Activated CD8-positive, alpha-beta T cell treated with anti-CD3 and anti-CD28 coated beads, Interleukin-2, amount 10 ng/mL, durations not matched to agents 7 days and 5 days (primary cell): Measurements from ENCODE around the gene DLGAP3. TPM values are rescaled to one million over a fixed set of nuclear protein-coding genes. Genes with fewer than 3 reads are reported as not detected.

ENCODE experiments used
- ATAC-seq: fragments of 150-1000 bp; cut with Tn5 transposase; one replicate; pipeline ENCODE4 v1.10.0; 2021; ENCODE audit warnings: moderate library complexity
- CTCF ChIA-PET: fragments of 350-600 bp; sonication (Branson Sonifier 250); formaldehyde crosslinking; loops from one replicate; lab custom pipeline; 2021; ENCODE audit warnings: antibody characterized with exemption; lab: Charles Lee
- POLR2A ChIA-PET: fragments of 350-600 bp; sonication (Branson Sonifier 250); formaldehyde crosslinking; loops from one replicate; lab custom pipeline; 2021; ENCODE audit warnings: antibody characterized with exemption; lab: Charles Lee
- DNase-seq: peaks from one replicate; pipeline ENCODE4 v3.0.0-alpha.2; 2020
- H3K27ac Mint-ChIP-seq: one replicate; pipeline ENCODE4 v1.8.0; 2021; ENCODE audit warnings: mild to moderate bottlenecking, mixed read lengths
- H3K27me3 Mint-ChIP-seq: one replicate; pipeline ENCODE4 v1.8.0; 2021; ENCODE audit warnings: low read depth, mixed read lengths
- H3K36me3 Mint-ChIP-seq: one replicate; pipeline ENCODE4 v1.8.0; 2021; ENCODE audit warnings: low read depth, mixed read lengths
- H3K4me1 Mint-ChIP-seq: one replicate; pipeline ENCODE4 v1.8.0; 2021; ENCODE audit warnings: low read depth, mixed read lengths
- H3K4me3 Mint-ChIP-seq: one replicate; pipeline ENCODE4 v1.8.0; 2021; ENCODE audit warnings: mild to moderate bottlenecking, mixed read lengths
- H3K9me3 Mint-ChIP-seq: one replicate; pipeline ENCODE4 v1.8.0; 2022; ENCODE audit warnings: mixed read lengths; ENCODE audit not compliant: insufficient read depth
- total RNA-seq, 2 experiments: library from RNA; stranded (reverse); gene quantifications; one replicate each; pipeline ENCODE4 v1.2.3, GENCODE V29; 2021

Gene DLGAP3
- total RNA-seq, 2 experiments from 2014 or later: 0.29 to 0.39 TPM

DNA sequence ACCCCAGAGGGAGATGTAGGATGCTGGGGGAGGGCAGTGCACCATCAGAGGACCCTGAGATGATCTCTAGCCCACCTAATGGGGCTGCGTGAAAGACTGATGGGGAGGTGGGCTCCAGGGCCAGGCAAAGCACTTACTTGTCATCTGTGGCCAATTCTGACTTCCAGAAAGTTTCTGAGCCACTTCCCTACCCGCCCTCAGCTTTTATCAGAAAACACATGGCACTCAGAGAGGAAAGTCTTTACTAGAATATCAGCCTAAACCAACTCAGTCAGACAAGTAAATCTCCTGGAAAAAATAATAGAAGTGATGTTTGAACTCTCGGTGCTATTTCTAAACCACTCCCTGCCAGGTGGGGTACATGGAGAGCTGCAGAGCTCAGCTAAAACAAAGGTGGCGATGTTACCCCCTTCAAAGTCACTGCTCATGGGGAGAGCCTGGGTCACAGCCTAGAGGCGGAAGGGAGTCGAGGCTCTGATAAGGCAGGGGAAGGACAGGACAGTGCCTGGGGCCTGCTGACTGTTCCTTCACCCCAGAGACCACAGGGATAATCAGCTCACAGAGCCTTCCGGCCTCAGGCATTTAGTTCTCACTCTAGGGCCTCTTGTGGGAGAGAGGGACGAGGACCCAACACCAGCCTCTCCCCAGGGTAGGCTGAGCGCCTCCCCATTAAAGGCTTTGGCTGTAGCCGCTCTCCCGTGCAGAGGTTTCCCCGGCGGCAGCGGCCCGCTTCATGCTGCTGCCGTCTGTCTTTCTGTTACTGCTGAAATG is 84.1 kb downstream of the DLGAP3 start:
- CTCF ChIA-PET: interaction anchor here (1.6 kb wide), 1 partner anchor 21 kb away, joined by 5 read pairs; no protein-coding TSS in a partner anchor
- Mint-ChIP-seq H3K36me3 (peaks cover 11% of the 10 kb centered on the region), H3K27ac (no peak overlapping the region), H3K4me3 (no peak overlapping the region), H3K4me1 (peaks cover 12% of the 10 kb centered on the region), H3K9me3 (no peaks in the 10 kb centered on the region), H3K27me3 (no peaks in the 10 kb centered on the region)
- DNase-seq (no peak), ATAC-seq (no peak)
- POLR2A ChIA-PET: no interaction called here

DNA sequence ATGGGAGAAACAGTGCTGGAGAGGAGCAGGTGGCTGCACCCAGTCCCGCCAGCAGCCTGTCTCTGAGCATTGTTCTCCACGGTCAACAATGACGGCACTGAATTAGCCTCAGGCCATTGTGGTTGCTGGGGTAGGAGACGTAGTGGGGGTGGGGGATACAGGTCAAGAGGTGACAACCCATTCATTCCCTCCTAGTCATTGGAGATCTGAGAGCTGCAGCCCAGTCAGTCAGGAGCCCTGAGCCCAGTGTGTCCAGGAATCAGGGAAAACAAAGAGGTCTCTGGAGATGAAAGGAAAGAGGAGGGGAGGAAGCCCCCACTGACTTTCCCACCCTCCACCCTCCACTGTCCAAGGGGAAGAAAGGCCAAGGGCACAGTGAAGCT is 85.2 kb downstream of the DLGAP3 start:
- CTCF ChIA-PET: interaction anchor here (1.1 to 1.6 kb wide), 2 partner anchors 22 to 71 kb away, joined by 3 to 5 read pairs; no protein-coding TSS in a partner anchor
- H3K27me3 Mint-ChIP-seq: no peaks in the 10 kb centered on the region
- no peaks in the 10 kb centered on the region for H3K9me3 Mint-ChIP-seq
- no peak overlapping the region for H3K27ac Mint-ChIP-seq
- H3K4me1 Mint-ChIP-seq: peaks cover 12% of the 10 kb centered on the region
- no peak overlapping the region for H3K4me3 Mint-ChIP-seq
- H3K36me3 Mint-ChIP-seq: peaks cover 5% of the 10 kb centered on the region
- ATAC-seq (no peak), DNase-seq (no peak)
- POLR2A ChIA-PET: no interaction called here

DNA sequence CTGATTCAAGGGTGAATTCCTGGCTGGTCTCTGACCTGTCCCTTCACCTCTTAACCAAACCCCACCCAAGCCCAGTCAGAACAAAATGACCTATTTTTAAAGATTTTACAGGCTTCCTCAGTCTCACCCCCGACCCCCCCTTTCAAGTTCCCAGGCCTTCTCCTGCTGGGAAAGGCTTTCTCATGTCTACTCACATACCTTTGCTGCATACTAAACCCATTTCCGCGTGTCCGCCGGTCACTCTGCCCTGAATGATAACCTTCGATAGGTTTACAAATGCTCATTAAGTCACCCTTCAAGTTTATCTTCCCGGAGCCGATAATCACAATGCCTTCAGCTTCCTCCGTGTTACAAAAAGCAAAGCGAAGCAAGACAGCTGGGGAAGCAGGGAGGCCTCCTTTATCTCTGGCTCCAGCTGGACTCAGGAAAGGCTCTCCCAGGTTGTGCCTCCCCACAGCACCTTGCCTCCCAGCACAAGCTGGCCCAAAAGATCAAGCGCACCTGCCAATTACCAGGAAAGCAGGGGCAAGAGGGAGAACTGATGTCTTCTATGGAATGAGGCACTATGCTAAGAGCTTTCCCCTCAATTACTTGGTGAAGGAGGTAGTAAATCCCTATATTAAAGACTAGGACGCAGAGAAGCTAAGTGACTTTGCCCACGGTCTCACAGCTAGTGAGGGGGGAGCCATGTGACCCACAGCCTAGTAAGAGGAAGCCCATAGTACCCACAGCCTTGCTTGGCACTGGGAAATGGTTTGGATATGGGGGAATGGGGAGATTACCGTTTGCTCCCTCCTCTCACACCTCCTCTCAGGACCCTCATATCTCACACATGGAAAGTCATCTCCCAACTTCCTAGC is 85.8 kb downstream of the DLGAP3 start:
- H3K27me3 Mint-ChIP-seq: no peaks in the 10 kb centered on the region
- ATAC-seq: no peak
- peaks cover 12% of the 10 kb centered on the region for H3K4me1 Mint-ChIP-seq
- no peaks in the 10 kb centered on the region for H3K9me3 Mint-ChIP-seq
- POLR2A ChIA-PET: no interaction called here
- no peak overlapping the region for H3K4me3 Mint-ChIP-seq
- peaks cover 2% of the 10 kb centered on the region for H3K36me3 Mint-ChIP-seq
- peak overlapping the region; percentile 60 for H3K27ac Mint-ChIP-seq
- CTCF ChIA-PET: interaction anchor here (1.1 to 1.9 kb wide), 2 partner anchors 23 to 70 kb away, joined by 3 to 4 read pairs; no protein-coding TSS in a partner anchor
- no peak for DNase-seq

DNA sequence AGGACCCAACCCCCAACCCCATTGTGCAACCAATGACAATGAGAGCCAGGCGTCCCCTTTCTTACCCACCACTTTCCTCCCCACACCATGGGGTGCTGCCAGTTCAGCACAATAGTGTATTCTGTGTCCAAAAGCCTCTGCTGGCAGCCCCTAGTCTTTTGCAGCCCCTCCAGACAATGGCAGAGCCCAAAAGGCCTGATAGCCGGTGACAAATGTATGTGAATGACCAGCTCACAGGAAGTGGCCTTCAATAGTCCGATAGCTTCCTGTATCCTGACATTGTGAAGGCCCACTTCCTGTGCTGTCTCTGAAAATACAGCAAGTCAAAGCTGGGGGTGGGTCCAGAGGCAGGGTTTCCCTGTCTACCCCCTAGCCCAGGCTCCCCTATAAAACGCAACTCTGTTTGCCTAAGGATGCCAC is 86.5 kb downstream of the DLGAP3 start:
- POLR2A ChIA-PET: no interaction called here
- Mint-ChIP-seq H3K27me3 (no peaks in the 10 kb centered on the region), H3K4me1 (peaks cover 12% of the 10 kb centered on the region), H3K9me3 (no peaks in the 10 kb centered on the region), H3K4me3 (no peak overlapping the region), H3K27ac (peak overlapping the region; percentile 60), H3K36me3 (no peaks in the 10 kb centered on the region)
- DNase-seq (no peak), ATAC-seq (no peak)
- CTCF ChIA-PET: interaction anchor here (1.7 to 1.9 kb wide), 2 partner anchors 10 to 23 kb away, joined by 4 to 17 read pairs; no protein-coding TSS in a partner anchor

DNA sequence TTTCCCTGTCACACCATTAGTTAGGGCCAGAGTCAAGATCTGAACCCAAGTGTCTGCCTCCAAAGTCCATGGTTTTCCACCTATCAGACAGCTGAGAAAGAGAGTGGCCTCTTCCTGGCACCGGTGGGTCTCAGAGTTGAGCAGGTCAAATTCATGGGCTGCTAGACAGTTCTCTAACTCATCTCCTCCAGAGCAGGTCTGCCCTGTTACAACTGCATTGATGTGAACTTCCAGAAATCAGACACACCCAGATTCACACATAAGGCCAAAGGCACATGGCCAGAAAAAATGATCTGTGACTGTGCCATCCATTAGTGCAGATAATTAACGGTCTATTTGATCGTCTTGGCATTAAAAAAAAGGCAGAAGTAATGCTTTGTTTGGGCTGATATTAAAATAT is 87.4 kb downstream of the DLGAP3 start:
- H3K4me3 Mint-ChIP-seq: no peak overlapping the region

DNA sequence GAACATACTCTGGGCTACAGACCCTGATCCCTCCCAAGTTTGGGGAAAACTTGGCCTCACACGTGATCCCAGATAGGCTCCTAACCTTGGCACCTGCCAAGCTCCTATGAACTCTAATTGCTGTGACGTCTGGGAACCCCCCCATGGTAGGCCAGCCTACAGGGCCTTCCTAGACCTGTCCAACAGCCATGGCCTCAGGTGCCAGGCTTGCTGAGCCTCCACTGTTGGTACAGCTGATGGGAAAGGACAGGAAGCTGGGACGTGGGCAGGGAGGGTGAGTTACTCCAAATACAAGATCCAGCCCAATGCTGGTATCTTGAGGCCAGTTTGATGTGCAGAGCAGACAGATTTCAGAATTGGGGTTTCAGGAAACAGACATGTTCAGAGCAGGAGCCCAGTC is 89.0 kb downstream of the DLGAP3 start:
- H3K4me3 Mint-ChIP-seq: no peak overlapping the region
- no peak for DNase-seq
- peaks cover 12% of the 10 kb centered on the region for H3K4me1 Mint-ChIP-seq
- ATAC-seq: no peak
- H3K9me3 Mint-ChIP-seq: no peaks in the 10 kb centered on the region
- ChIA-PET CTCF (interaction anchor here (1.0 to 2.0 kb wide), 2 partner anchors 12 to 27 kb away, joined by 3 to 6 read pairs; no protein-coding TSS in a partner anchor), POLR2A (no interaction called here)
- no peaks in the 10 kb centered on the region for H3K36me3 Mint-ChIP-seq
- peak overlapping the region; percentile 13 for H3K27ac Mint-ChIP-seq
- H3K27me3 Mint-ChIP-seq: no peaks in the 10 kb centered on the region

More for the DNA sequence above, 87.4 kb downstream of the DLGAP3 start:
- ChIA-PET POLR2A (no interaction called here), CTCF (interaction anchor here (1.7 to 1.9 kb wide), 2 partner anchors 11 to 24 kb away, joined by 4 to 17 read pairs; no protein-coding TSS in a partner anchor)
- Mint-ChIP-seq H3K36me3 (no peaks in the 10 kb centered on the region), H3K27ac (no peak overlapping the region), H3K9me3 (no peaks in the 10 kb centered on the region), H3K27me3 (no peaks in the 10 kb centered on the region), H3K4me1 (peaks cover 12% of the 10 kb centered on the region)
- no peak for ATAC-seq
- no peak for DNase-seq

DNA sequence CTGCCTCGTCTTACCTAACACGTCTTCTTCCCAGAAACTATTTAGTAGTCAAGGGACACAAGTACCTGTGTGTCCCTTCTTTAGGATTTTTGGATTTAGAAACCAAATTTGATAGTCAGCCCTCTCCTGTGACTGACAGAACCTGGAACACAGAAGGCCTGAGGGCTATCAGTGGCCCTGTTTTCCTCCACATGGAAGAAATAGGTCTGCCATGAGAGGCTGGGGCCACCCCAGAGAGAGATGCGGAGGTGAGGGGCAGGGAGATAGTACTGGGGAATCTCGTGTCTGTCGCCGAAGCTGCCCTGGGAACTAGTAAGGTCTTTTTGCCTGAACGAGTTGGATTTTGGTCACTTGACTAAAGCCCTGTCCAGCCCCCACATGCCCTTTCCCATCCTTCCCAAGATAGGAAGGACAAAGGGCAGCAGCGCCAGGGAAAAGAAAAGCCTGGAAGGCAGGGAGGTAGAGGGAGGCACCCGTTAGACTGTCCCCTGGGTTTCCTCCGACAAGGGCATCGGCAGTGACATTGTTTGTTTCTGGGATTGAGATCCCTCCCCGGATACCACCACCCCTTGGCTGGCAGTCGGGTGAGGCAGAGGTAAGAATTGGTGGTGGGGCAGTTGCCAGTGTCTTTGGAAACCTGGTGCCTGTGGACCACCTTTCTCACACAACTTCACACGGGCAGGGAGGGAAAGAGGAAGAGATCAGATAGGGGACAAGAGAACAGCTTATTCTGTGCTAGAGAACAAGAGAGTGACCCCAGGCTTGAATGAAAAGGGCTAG is 89.7 kb downstream of the DLGAP3 start:
- H3K9me3 Mint-ChIP-seq: no peaks in the 10 kb centered on the region

DNA sequence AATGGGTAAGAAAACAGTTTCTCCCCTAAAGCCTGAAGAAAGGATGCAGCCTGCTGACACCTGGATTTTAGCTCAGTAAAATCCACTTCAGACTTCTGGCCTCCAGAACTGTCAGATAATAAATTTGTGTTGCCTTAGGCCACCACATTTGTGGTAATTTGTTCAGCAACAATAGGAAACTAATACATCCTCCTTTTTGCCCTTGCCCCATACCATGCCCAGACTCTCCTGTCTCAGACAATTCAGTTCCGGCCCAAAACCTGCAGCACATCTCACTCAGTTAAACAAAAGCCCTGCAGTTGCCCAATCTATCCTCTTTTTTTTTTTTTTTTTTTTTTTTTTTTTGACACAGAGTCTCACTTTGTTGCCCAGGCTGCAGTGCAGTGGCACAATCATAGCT is 95.7 kb downstream of the DLGAP3 start:
- H3K36me3 Mint-ChIP-seq: no peaks in the 10 kb centered on the region
- H3K4me3 Mint-ChIP-seq: no peak overlapping the region
- H3K9me3 Mint-ChIP-seq: no peaks in the 10 kb centered on the region
- no peaks in the 10 kb centered on the region for H3K4me1 Mint-ChIP-seq
- DNase-seq (no peak), ATAC-seq (no peak)
- CTCF ChIA-PET: interaction anchor here (0.6 kb wide), 1 partner anchor 295 kb away, joined by 3 read pairs; no protein-coding TSS in a partner anchor
- POLR2A ChIA-PET: no interaction called here
- H3K27ac Mint-ChIP-seq: no peak overlapping the region
- no peaks in the 10 kb centered on the region for H3K27me3 Mint-ChIP-seq

More for the DNA sequence above, 89.7 kb downstream of the DLGAP3 start:
- ATAC-seq: no peak
- H3K27ac Mint-ChIP-seq: no peak overlapping the region
- CTCF ChIA-PET: interaction anchor here (2.0 kb wide), 1 partner anchor 13 kb away, joined by 6 read pairs; no protein-coding TSS in a partner anchor
- no peak overlapping the region for H3K4me3 Mint-ChIP-seq
- peaks cover 12% of the 10 kb centered on the region for H3K4me1 Mint-ChIP-seq
- POLR2A ChIA-PET: interaction anchor here (0.6 kb wide), 1 partner anchor 400 kb away, joined by 3 read pairs; no protein-coding TSS in a partner anchor
- no peaks in the 10 kb centered on the region for H3K27me3 Mint-ChIP-seq
- DNase-seq: no peak
- H3K36me3 Mint-ChIP-seq: no peaks in the 10 kb centered on the region

DNA sequence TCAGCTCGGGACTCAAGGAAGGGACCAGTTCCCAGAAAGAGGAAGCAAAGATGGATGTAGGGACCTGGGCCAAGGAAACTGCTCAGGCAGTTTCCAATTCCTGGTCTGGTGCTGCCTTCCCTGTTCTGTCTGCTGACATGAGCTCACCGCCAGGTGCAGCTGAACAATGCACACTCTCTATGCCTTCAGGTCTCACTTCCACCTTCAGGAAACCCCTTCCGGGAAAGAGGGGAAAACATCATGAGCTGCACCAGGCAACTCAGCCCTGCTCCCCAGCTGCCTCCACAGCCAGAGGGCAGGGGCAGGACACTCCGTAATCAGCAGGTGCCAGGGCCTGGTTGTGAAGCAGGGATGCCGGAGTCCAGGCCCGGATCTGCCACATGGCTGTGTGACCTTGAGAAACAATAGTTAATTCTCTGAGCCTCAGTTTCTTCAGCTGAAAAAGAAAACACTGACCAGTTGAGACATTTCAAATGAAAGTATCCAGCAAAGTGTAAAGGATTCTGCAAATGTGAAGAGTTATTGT is 97.7 kb downstream of the DLGAP3 start:
- no peak for DNase-seq
- ATAC-seq: no peak
- ChIA-PET CTCF (no interaction called here), POLR2A (no interaction called here)
- Mint-ChIP-seq H3K4me3 (no peak overlapping the region), H3K27ac (no peak overlapping the region), H3K27me3 (no peaks in the 10 kb centered on the region), H3K4me1 (no peaks in the 10 kb centered on the region), H3K9me3 (no peaks in the 10 kb centered on the region), H3K36me3 (no peaks in the 10 kb centered on the region)

DNA sequence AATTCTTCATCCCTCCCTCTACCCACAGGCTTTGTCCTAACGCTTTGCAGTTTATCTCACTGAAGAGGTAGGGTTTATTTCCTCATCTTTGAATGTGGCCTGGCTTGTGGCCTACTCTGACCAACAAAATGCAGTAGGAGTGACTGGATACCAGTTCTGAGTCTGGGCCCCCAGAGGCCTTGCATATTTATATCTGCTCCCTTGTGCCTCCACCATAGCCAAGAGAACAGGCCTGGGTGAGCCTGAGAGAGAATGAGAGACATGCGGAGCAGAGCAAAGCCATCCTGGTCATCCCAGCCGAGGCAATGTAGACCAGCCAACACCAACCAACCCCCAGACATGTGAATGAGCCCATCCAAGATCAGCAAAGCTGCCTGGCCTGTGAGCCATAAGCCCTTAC is 100.2 kb downstream of the DLGAP3 start:
- Mint-ChIP-seq H3K4me1 (no peaks in the 10 kb centered on the region), H3K27ac (no peak overlapping the region), H3K9me3 (no peaks in the 10 kb centered on the region), H3K36me3 (no peaks in the 10 kb centered on the region), H3K27me3 (no peaks in the 10 kb centered on the region), H3K4me3 (no peak overlapping the region)
- no peak for DNase-seq
- POLR2A ChIA-PET: no interaction called here
- CTCF ChIA-PET: no interaction called here
- no peak for ATAC-seq

DNA sequence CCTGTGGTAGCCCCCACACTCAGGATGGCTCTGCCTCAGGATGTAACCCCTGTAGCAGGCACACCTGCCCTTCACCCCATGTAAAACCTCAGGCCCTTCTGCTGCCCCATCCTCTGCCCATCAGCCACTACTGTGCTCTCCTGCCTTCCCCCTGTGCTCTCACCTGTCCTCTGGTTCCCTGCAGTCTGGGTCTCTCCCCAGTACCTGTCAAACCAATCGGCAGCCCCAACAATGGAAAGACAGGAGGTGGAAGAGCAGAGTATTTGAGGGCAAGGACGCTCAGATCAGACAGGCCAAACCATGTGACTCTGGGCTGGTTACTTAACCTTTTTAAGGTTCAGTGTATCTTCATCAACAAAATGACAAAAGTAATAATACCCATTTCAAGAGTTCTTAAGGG is 100.8 kb downstream of the DLGAP3 start:
- H3K27ac Mint-ChIP-seq: no peak overlapping the region
- POLR2A ChIA-PET: no interaction called here
- no peaks in the 10 kb centered on the region for H3K27me3 Mint-ChIP-seq
- no peak overlapping the region for H3K4me3 Mint-ChIP-seq
- H3K9me3 Mint-ChIP-seq: no peaks in the 10 kb centered on the region
- H3K36me3 Mint-ChIP-seq: no peaks in the 10 kb centered on the region
- DNase-seq (no peak), ATAC-seq (no peak)
- H3K4me1 Mint-ChIP-seq: no peaks in the 10 kb centered on the region
- CTCF ChIA-PET: no interaction called here
